Islet precursor cell (in vitro differentiated cells): ENCODE results near the gene KIF1A.

ENCODE experiments used
- DNase-seq: peaks from one replicate; pipeline ENCODE4 v3.0.0-alpha.2; 2018

The KIF1A gene

GRCh38 chr2:240762249-240762648, 57.8 kb downstream of the KIF1A start:
- DNase-seq, result no peak

GRCh38 chr2:240760576-240761246, 59.3 kb downstream of the KIF1A start:
- no peak for DNase-seq

GRCh38 chr2:240760121-240760520, 59.9 kb downstream of the KIF1A start:
- no peak for DNase-seq

GRCh38 chr2:240759459-240759858, 60.6 kb downstream of the KIF1A start:
- DNase-seq, result no peak

GRCh38 chr2:240757086-240757614, 62.9 kb downstream of the KIF1A start:
- no peak for DNase-seq

GRCh38 chr2:240752209-240752608, 67.8 kb downstream of the KIF1A start:
- no peak for DNase-seq

- DNase-seq, result no peak
Observed at GRCh38 chr2:240750409-240750808, 69.6 kb downstream of the KIF1A start.

- DNase-seq, result no peak
Observed at GRCh38 chr2:240749516-240749915, 70.5 kb downstream of the KIF1A start.

- DNase-seq, result no peak
Observed at GRCh38 chr2:240747256-240747655, 72.8 kb downstream of the KIF1A start.

- no peak for DNase-seq
Observed at GRCh38 chr2:240746671-240747070, 73.3 kb downstream of the KIF1A start.

- no peak for DNase-seq
Observed at GRCh38 chr2:240745962-240746361, 74.1 kb downstream of the KIF1A start.

- no peak for DNase-seq
Observed at GRCh38 chr2:240745456-240745855, 74.6 kb downstream of the KIF1A start.

GRCh38 chr2:240742602-240743095, 77.4 kb downstream of the KIF1A start:
- DNase-seq, result no peak

- no peak for DNase-seq
Observed at GRCh38 chr2:240741091-240741490, 78.9 kb downstream of the KIF1A start.

GRCh38 chr2:240739797-240740196, 80.2 kb downstream of the KIF1A start:
- no peak for DNase-seq

- DNase-seq, result no peak
Observed at GRCh38 chr2:240737958-240738357, 82.1 kb downstream of the KIF1A start.

GRCh38 chr2:240737512-240737911, 82.5 kb downstream of the KIF1A start:
- DNase-seq, result peak; percentile 64

- DNase-seq, result no peak
Observed at GRCh38 chr2:240736281-240737250, 83.5 kb downstream of the KIF1A start.

- DNase-seq, result no peak
Observed at GRCh38 chr2:240735476-240735875, 84.5 kb downstream of the KIF1A start.

- DNase-seq, result no peak
Observed at GRCh38 chr2:240734756-240735155, 85.3 kb downstream of the KIF1A start.

GRCh38 chr2:240733803-240734495, 86.1 kb downstream of the KIF1A start:
- no peak for DNase-seq

GRCh38 chr2:240732911-240733622, 87.0 kb downstream of the KIF1A start:
- no peak for DNase-seq
